GM19351 (cell line): ENCODE measurements around the gene PPP1R12B.
"Not testable (repeated sequence)": the region's sequence is repeated elsewhere in the genome, so short reads cannot be mapped to it uniquely, and the experiment has no call there.

Experiments used
- ATAC-seq: cut with Tn5 transposase; IDR thresholded peaks from one replicate; pipeline ENCODE4 v1.9.1; 2021; ENCODE audit warnings: mild to moderate bottlenecking, moderate library complexity; ENCODE audit not compliant: unreplicated experiment

PPP1R12B gene

GRCh38 chr1:202624088-202624780 is 275.7 kb downstream of the PPP1R12B start:
- no peak for ATAC-seq

GRCh38 chr1:202624781-202625108 is 276.2 kb downstream of the PPP1R12B start:
- no peak for ATAC-seq

- ATAC-seq, result peak; percentile 74
Observed at GRCh38 chr1:202625416-202626360, 277.2 kb downstream of the PPP1R12B start.

- not testable (repeated sequence) for ATAC-seq
Observed at GRCh38 chr1:202627036-202627435, 278.5 kb downstream of the PPP1R12B start.

- no peak for ATAC-seq
Observed at GRCh38 chr1:202627841-202628565, 279.5 kb downstream of the PPP1R12B start.

- ATAC-seq, result no peak
Observed at GRCh38 chr1:202628646-202629215, 280.2 kb downstream of the PPP1R12B start.

- ATAC-seq, result peak; percentile 81
Observed at GRCh38 chr1:202629257-202629811, 280.8 kb downstream of the PPP1R12B start.

GRCh38 chr1:202630096-202630495 is 281.6 kb downstream of the PPP1R12B start:
- ATAC-seq, result not testable (repeated sequence)

GRCh38 chr1:202630541-202630940 is 282.0 kb downstream of the PPP1R12B start:
- ATAC-seq, result no peak

- no peak for ATAC-seq
Observed at GRCh38 chr1:202631076-202631923, 282.8 kb downstream of the PPP1R12B start.

- no peak for ATAC-seq
Observed at GRCh38 chr1:202632241-202632640, 283.7 kb downstream of the PPP1R12B start.

- ATAC-seq, result not testable (repeated sequence)
Observed at GRCh38 chr1:202636171-202636570, 287.7 kb downstream of the PPP1R12B start.

- not testable (repeated sequence) for ATAC-seq
Observed at GRCh38 chr1:202637321-202638018, 289.0 kb downstream of the PPP1R12B start.

- no peak for ATAC-seq
Observed at GRCh38 chr1:202638019-202638700, 289.7 kb downstream of the PPP1R12B start.

- not testable (repeated sequence) for ATAC-seq
Observed at GRCh38 chr1:202638701-202639305, 290.3 kb downstream of the PPP1R12B start.

- ATAC-seq, result no peak
Observed at GRCh38 chr1:202639500-202639899, 291.0 kb downstream of the PPP1R12B start.

- no peak for ATAC-seq
Observed at GRCh38 chr1:202642212-202642611, 293.7 kb downstream of the PPP1R12B start.
